SU-DHL-6 (cell line): ENCODE measurements around the gene CERS1.

Experiments used
- H2AFZ ChIP-seq: fragments of 200-600 bp; sonication (generic); 2 replicates; pipeline ENCODE4 v1.6.1; 2014; ENCODE audit warnings: low read depth, mild to moderate bottlenecking, moderate library complexity, mixed read lengths, antibody characterized with exemption, low read length; ENCODE audit not compliant: severe bottlenecking
- H3F3A ChIP-seq: fragments of 200-600 bp; shearing (Covaris generic); 2 replicates; pipeline ENCODE4 v1.6.0; 2016; ENCODE audit warnings: antibody characterized with exemption, mild to moderate bottlenecking; ENCODE audit not compliant: insufficient read depth
- H3K27ac ChIP-seq: fragments of 200-600 bp; sonication (generic); 2 replicates; pipeline ENCODE4 v1.5.1; 2016; ENCODE audit warnings: low read depth, mild to moderate bottlenecking, low read length, moderate library complexity, mixed read lengths
- H3K27me3 ChIP-seq: fragments of 200-600 bp; sonication (generic), shearing (Covaris generic); 2 replicates; pipeline ENCODE4 v1.6.0; 2014; ENCODE audit warnings: mild to moderate bottlenecking, low read length
- H3K36me3 ChIP-seq: fragments of 200-600 bp; sonication (generic); 2 replicates; pipeline ENCODE4 v1.6.1; 2014; ENCODE audit warnings: mild to moderate bottlenecking, low read length, mixed read lengths
- H3K4me2 ChIP-seq: fragments of 300-600, 200-600 bp; shearing (Covaris generic), sonication (generic); 2 replicates; pipeline ENCODE4 v1.6.0; 2014; ENCODE audit warnings: low read length, low read depth, mild to moderate bottlenecking; ENCODE audit not compliant: poor library complexity, severe bottlenecking
- H3K4me3 ChIP-seq: fragments of 200-600 bp; sonication (generic); 2 replicates; pipeline ENCODE4 v1.5.1; 2014; ENCODE audit warnings: antibody characterized with exemption, low read length, mild to moderate bottlenecking, mixed read lengths; ENCODE audit not compliant: insufficient read depth, poor library complexity, severe bottlenecking
- H3K79me2 ChIP-seq: fragments of 200-600 bp; sonication (generic); 2 replicates; pipeline ENCODE4 v1.6.1; 2014; ENCODE audit warnings: mild to moderate bottlenecking, low read length, moderate library complexity; ENCODE audit not compliant: insufficient read depth
- H3K9ac ChIP-seq: fragments of 200-600 bp; sonication (generic); 2 replicates; pipeline ENCODE4 v1.7.0; 2014; ENCODE audit warnings: mild to moderate bottlenecking, low read length
- H3K9me2 ChIP-seq: fragments of 200-600 bp; sonication (generic); replicated peaks from 2 replicates; pipeline ENCODE4 v1.6.1; 2014; ENCODE audit warnings: low read length; ENCODE audit not compliant: insufficient read depth
- H3K9me3 ChIP-seq: fragments of 200-600 bp; sonication (generic); 2 replicates; pipeline ENCODE4 v1.6.1; 2014; ENCODE audit warnings: low read length, mixed read lengths; ENCODE audit not compliant: insufficient read depth
- H4K20me1 ChIP-seq: fragments of 200-600 bp; sonication (generic); 2 replicates; pipeline ENCODE4 v1.6.1; 2014; ENCODE audit warnings: low read depth, mild to moderate bottlenecking, antibody characterized with exemption, low read length, moderate library complexity, mixed read lengths
- EZH2phosphoT487 ChIP-seq: fragments of 200-600 bp; sonication (generic), shearing (Covaris generic); conservative IDR thresholded peaks from 2 replicates; pipeline ENCODE4 v1.6.1; 2018; ENCODE audit warnings: mild to moderate bottlenecking, antibody characterized with exemption, low read length, moderate library complexity, mixed read lengths
- TF ChIP-seq, protein P1 (sequence below): fragments of 200-600 bp; sonication (generic); IDR thresholded peaks from one replicate; pipeline ENCODE4 v1.5.1; 2017; ENCODE audit warnings: antibody characterized with exemption, mild to moderate bottlenecking, low read length, moderate library complexity; ENCODE audit not compliant: insufficient read depth, poor library complexity, severe bottlenecking

Gene CERS1

DNA sequence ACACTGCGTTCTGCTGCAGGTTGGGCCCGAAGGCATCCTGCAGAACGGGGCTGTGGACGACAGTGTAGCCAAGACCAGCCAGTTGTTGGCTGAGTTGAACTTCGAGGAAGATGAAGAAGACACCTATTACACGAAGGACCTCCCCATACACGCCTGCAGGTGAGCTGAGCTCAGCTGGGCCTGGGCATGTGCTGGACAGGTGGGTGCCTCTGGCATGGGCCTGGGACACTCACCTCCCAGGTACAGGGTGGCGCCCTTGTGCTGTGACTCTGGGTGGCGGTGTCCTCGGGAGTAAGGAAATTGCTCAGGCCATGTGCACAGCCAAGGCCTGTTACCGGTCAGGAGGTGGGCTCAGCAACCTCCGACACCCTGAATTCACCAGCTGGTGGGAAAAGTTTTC is 50.0 kb downstream of the CERS1 start:
- no peak overlapping the region for H3K4me3 ChIP-seq
- no peaks in the 10 kb centered on the region for H3K27me3 ChIP-seq
- H3K9me3 ChIP-seq: no peaks in the 10 kb centered on the region
- TF ChIP-seq, protein P1, sequence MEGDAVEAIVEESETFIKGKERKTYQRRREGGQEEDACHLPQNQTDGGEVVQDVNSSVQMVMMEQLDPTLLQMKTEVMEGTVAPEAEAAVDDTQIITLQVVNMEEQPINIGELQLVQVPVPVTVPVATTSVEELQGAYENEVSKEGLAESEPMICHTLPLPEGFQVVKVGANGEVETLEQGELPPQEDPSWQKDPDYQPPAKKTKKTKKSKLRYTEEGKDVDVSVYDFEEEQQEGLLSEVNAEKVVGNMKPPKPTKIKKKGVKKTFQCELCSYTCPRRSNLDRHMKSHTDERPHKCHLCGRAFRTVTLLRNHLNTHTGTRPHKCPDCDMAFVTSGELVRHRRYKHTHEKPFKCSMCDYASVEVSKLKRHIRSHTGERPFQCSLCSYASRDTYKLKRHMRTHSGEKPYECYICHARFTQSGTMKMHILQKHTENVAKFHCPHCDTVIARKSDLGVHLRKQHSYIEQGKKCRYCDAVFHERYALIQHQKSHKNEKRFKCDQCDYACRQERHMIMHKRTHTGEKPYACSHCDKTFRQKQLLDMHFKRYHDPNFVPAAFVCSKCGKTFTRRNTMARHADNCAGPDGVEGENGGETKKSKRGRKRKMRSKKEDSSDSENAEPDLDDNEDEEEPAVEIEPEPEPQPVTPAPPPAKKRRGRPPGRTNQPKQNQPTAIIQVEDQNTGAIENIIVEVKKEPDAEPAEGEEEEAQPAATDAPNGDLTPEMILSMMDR: no peak
- TF ChIP-seq EZH2phosphoT487: no peak
- no peaks in the 10 kb centered on the region for H3K9me2 ChIP-seq
- no peak overlapping the region for H2AFZ ChIP-seq
- no peak overlapping the region for H3K4me2 ChIP-seq
- H3K36me3 ChIP-seq: peaks cover 10% of the 10 kb centered on the region; the same call in 1 of the 2 replicates
- peaks cover 4% of the 10 kb centered on the region; the same call in 1 of the 2 replicates for H3F3A ChIP-seq
- peaks cover 91% of the 10 kb centered on the region for H3K79me2 ChIP-seq
- H3K9ac ChIP-seq: no peak overlapping the region
- no peak overlapping the region for H3K27ac ChIP-seq
- peaks cover 13% of the 10 kb centered on the region; the same call in 1 of the 2 replicates for H4K20me1 ChIP-seq

GRCh38 chr19:18844806-18845329 is 51.1 kb downstream of the CERS1 start:
- Histone ChIP-seq H3K4me2 (no peak overlapping the region), H3K27me3 (no peaks in the 10 kb centered on the region), H3K36me3 (peaks cover 10% of the 10 kb centered on the region; the same call in 1 of the 2 replicates), H3F3A (peaks cover 4% of the 10 kb centered on the region; the same call in 1 of the 2 replicates), H3K9ac (no peak overlapping the region), H4K20me1 (peaks cover 13% of the 10 kb centered on the region; the same call in 1 of the 2 replicates), H3K9me2 (no peaks in the 10 kb centered on the region), H3K4me3 (no peak overlapping the region), H3K79me2 (peaks cover 100% of the 10 kb centered on the region), H2AFZ (no peak overlapping the region), H3K9me3 (no peaks in the 10 kb centered on the region), H3K27ac (no peak overlapping the region)
- TF ChIP-seq, protein P1: no peak
- no peak for TF ChIP-seq EZH2phosphoT487

- no peak for TF ChIP-seq EZH2phosphoT487
- TF ChIP-seq, protein P1: no peak
- peaks cover 13% of the 10 kb centered on the region; the same call in 1 of the 2 replicates for H4K20me1 ChIP-seq
- H3K36me3 ChIP-seq: peaks cover 8% of the 10 kb centered on the region; the same call in 1 of the 2 replicates
- no peaks in the 10 kb centered on the region for H3K27me3 ChIP-seq
- no peak overlapping the region for H3K4me3 ChIP-seq
- no peak overlapping the region for H3K27ac ChIP-seq
- peaks cover 100% of the 10 kb centered on the region for H3K79me2 ChIP-seq
- H3K9me3 ChIP-seq: no peaks in the 10 kb centered on the region
- H3K9me2 ChIP-seq: no peaks in the 10 kb centered on the region
- peaks cover 4% of the 10 kb centered on the region; the same call in 1 of the 2 replicates for H3F3A ChIP-seq
- H2AFZ ChIP-seq: no peak overlapping the region
- no peak overlapping the region for H3K9ac ChIP-seq
- no peak overlapping the region for H3K4me2 ChIP-seq
Measured at GRCh38 chr19:18843960-18844359, 52.0 kb downstream of the CERS1 start.
